HG03159 (cell line): Measurements from ENCODE around the gene DGKG.

Experiments used
- ATAC-seq: cut with Tn5 transposase; IDR thresholded peaks from one replicate; pipeline ENCODE4 v1.9.1; 2021; ENCODE audit warnings: mild to moderate bottlenecking, moderate library complexity; ENCODE audit not compliant: unreplicated experiment

DGKG gene

DNA sequence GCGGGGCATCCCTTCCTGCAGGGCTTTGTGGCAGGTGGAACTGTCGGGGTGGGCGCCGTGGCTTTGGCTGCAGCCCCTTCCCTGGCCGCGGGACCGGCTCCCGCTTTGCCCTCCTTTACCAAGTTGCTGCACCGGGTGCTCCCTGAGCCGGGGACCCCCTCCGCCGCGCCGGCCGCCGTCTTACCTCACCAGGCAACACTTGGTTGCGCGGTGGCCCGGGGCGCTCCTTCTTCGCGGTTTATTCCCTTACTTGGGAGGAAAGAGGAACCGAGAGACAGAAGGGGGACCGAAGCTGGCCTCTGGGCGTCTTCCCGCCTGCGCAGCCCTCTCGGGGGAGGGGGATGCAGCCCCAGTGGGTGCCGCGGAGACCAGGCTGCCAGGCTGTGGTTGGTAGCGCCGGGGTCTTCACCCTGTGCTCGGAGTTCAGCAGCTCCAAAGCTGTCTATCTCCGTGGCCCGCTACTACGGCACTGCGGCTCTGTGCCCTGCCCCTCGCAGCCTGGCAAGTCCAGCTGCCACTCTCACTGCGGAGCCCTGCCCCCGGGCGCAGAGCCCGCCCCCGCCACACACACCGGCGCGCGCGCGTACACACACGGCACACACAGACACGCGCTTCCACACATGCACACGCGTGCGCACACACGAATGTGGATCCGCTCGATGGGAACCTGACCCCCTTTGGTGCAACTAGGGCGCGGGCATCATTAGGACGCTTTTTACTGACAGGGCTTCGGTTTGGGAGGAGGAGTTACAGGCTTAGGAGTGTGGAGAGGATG is at the start of gene DGKG:
DGKG (minus strand) TSS at position 473 of the 775 bp plus-strand sequence. CDS start 41,775 bp downstream, outside the sequence.
- peak; percentile 67 for ATAC-seq

DNA sequence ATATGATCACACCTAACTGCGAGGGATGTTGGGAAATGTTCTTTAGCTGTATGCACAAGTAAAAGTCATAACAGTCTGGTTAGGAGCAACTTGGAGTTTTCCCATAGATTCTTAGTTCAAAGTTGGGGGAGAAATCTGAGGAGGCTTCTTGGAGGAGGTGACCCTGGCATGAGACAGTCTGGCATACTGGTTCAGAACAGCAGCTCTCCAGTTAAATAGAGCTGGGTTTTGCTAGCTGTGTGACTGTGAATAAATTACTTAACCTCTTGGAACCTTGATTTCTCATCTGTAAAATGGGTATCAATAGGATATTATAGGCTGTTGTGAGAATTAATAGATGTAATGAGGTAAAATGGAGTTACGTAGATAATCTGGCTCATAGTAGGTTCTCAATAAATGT is 49.1 kb upstream of the DGKG start:
- ATAC-seq: no peak

DNA sequence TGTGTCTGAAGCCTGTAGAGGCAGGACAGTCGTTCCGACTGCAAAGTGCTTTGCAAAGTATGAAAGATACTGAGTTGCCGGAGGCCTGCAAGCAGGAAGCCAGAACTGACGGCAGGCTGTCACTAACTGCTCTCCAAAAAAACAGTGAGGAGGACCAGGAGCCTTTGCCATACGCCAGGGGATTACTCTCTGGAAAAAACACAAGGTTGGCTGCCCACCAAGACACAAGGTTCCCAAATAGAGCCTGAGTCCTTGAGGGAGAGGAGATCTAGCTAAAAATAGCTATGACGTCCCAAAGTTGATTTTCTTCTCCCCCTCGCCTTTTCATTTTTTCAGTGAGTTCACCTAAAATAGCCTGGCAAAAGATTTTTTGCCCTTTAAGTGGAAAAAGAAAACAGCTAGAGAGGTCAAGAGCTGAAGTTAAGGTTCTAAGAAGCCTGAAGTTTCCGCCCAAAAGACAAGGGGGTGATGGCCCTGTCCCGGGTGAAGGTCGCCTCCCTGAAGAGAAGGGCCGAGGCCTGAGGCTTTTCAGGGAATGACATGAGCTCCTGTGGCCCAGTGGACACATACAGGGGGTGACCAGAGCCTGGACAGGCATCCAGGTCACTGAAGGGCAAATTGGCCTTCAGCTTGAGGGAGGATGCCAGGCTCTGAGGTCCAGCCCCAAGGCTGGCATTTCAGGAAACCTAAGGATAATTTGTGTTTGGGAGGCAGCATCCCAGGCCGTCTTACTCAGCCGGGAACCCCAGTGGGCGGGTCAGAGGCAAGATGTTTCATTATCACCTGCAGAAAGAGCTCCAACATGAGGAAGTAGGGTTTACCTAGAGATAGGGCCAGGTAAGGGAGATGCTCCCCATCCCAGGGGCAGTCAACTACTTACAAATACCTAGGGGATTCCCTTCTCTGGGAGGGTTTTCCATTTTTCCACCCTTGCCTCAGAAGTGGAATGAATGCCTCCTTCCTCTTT is 44.9 kb upstream of the DGKG start:
- no peak for ATAC-seq

DNA sequence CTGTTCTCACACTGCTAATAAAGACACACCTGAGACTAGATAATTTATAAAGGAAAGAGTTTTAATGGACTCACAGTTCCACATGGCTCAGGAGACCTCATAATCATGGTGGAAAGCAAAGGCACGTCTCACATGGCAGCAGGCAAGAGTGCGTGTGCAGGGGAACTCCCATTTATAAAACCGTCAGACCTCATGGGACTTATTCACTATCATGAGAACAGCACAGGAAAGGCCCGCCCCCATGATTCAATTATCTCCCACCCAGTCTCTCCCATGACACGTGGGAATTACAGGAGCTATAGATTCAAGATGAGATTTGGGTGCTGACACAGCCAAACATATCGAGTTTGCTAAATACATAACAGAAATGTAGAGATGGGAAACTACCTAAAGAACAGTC is 39.5 kb upstream of the DGKG start:
- ATAC-seq: no peak

DNA sequence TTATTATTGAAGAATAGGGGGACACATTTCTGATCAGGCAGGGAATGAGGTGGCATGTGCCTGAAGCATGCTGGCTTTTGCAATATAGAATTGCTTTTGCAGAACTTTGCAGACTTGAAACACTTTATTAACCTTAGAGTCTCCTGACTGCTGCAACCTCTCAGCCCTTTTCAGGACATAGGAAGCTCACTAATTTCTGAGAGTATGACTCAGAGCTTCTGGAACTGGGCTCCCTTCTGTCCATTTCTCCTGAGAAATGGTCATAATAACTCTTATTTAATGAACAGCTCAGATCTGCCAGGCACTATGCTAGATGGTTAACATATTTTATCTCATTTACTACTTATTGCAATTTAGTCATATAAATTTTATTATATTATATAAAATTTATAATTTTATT is 38.6 kb upstream of the DGKG start:
- no peak for ATAC-seq

DNA sequence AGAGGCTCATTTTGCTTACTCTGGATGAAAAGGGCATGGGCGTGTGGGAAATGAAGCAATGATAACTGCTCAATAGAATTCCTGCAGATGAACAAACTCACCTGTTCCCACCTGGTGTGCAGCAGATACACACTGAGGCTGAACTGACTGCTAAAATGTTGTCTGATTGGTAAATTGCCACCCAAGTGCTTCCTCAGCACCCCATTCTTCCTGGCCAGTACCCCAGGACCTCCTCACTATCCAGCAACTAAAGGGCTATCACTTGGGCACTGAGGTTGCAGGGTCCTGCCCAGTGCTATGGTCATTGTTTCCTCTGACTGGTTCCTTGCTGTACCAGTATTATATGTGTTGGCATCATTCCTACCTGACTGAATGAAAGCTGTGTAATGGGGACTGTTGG is 38.0 kb upstream of the DGKG start:
- no peak for ATAC-seq

DNA sequence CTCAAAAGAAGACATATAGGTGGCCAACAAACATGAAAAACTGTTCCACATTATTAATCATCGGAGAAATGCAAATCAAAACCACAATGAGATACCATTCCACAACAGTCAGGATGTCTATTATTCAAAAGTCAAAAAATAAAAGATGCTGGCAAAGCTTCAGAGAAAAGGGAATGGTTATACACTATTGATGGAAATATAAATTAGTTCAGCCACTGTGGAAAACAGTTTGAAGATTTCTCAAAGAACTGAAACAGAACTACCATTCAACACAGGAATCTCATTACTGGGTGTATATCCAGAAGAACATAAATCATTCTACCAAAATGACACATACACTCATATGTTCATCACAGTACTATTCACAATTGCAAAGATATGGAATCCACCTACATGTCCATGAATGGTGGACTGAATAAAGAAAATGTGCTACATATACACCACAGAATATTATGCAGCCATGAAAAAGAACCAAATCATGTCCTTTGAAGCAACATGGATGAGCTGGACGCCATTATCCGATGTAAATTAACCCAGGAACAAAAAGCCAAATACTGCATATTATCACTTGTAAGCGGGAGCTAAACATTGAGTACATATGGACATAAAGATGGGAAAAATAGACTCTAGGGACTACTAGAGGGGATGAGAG is 32.7 kb upstream of the DGKG start:
- no peak for ATAC-seq

DNA sequence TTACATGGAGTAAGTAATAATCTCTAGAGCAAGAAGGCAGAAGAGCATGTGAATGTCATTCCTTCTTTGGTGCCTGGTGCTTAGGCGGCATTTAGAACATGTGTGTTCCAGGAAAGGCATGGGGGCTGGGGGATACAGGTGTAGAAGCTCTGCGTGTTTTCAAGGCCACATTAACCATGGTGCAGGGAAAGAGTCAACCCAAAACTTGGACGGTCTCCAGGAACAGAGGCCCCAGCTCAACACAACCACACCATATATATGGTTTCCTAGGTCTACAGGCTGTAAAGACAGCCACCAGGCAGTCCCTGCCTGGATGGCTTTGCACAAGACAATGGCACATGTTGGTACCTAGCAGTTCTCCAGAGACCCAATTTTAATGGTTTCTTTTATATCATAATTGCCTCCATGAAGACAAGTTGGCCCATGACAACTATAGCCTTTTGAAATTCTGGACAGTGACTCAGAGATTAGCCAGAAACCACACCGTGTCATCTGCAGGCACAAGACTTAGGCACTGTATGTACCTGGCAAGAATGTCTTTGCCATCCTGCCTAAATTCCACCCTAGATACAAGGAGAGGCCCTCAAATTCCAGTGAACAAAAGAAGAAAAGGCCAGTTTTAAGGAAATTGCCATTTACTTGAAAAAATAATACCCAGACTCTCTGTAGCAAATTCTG is 25.0 kb upstream of the DGKG start:
- no peak for ATAC-seq

DNA sequence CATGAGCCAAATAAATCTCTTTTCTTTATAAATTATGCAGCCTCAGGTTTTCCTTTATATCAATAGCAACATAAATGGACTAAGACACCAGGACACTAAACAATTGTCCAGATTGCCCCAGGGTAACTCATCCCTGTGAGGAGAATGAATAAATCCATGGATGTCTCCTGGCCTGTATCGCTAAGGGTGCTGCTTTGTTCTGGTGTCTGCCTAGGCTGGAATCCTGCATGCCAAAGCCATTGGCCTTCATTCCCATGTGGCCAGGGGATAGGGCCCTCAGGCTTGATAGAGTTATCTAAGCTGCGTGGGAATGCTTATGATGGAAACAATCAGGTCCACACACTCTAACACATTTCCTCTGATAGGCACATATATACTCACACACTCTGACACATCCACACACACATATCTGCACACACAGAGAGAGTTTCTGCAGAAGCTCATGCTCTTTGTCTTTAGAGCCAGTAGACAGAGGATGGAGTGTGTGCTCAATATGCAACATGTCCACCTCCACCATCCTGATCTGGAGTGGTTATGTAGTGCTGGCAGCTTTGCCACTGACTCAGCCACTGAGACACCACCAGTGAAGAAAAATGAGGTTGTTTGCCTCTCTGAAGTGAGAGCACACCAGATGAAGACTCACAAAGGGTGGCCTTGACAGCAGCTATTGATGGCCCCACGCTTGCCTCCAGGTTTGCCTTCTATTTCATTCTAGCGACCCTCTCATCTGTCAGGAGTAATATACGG is 24.0 kb upstream of the DGKG start:
- ATAC-seq: no peak

DNA sequence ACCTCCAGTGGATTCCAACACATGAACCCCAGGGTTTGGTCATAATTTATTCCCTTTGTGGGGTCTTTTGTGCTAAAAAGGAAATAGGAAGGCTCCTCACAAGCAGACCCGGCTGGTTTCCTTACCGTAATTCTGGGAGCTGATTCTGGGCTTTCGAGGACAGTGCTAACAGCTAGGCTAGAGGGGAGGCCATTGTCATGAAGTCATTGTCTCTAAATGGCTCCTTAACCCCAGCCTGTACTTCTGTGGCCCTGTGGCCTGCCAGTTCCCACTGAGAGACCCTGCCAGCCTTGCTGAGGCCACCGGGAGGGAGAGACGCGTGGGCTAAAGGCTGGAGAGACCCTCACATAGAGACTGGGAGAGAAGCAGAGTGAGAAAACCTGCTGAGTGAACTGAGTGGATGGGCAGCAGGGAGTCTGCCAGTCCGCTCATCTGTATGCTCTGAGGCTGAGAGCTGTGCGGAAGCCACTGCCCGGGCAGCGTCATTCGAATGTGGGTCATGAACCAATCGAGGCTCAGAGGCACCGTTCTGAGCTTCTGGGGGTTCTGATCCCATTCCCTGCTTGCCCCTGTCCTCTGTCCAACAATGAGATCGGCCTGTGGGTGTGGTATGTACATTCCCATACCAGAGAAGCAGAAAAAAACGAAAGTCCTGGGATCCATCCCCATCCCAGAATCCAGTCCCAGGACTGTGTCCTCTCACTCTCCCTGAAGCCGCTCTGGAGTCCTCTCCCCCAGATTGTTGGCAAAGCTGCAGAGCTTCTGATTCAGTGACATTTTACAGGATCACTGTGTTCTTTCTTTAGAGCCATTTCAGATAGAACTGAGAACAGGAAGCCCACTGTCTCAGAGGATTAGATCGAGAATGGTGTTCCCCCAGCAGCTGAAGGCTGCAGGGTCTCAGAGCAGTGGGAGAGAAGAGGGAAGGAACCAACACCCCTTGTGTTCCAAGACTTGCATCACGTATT is 21.3 kb upstream of the DGKG start:
- no peak for ATAC-seq

DNA sequence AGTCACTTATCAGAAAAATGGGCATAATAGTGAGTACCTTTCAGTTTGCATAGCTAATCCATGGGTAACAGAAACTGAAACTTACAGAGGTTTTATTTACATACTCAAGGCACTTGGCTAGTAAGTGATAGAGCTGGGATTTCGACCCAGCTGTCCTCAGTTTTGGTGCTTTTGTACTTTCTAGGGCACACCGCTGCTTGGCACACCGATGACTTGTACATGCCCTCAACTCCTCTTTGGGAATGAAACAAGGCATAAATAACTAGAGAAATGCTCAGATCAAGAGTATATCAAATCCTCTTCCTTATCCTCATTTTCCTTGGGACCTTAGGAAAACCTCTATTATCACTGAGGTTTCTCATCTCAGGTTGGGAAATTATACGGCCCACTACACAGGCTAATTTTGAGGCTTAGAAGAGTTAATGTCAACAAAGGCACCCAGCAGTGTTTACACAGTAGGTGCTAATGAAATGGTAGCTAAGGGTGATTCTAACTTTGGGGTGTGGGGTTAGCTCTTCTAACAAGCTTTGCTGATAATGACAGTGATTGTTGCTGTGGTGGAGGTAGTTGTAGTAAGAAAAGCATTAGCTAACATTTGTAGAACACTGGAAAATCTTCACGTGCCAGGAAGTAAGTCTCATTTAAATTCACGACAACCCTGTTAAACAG is 20.3 kb upstream of the DGKG start:
- no peak for ATAC-seq

DNA sequence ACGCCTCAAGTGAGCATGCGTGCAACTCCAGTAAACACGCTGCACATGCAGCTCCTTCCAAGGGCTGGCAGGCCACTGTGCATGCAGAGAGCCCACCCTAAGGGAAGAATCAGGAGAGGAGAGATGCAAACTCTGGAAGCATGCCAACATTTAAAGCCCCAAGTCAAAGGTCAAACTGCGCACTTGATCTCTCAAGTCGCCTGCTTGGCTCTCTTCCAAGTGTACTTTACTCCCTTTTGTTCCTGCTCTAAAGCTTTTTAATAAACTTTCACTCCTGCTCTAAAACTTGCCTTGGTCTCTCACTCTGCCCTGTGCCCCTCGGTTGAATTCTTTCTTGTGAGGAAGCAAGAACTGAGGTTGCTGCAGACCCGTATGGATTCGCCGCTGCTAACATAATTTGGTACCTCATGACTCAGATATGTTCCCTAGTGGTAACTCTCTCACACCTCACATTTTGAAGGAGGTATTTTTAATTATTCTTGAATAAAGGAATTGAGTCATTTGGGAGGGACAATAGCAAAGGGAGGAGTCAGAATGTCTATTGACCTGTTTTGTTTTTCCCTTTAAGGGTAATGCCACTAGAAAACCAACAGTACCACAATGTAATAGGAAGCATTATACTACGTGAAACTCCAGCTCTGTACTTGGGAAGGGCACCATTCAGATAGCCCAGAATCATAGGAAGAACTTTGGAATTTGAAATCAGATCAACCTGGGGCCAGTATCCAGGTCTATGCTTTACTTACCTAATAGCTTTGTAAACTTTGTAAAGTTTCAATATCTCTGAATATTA is 19.6 kb upstream of the DGKG start:
- no peak for ATAC-seq

DNA sequence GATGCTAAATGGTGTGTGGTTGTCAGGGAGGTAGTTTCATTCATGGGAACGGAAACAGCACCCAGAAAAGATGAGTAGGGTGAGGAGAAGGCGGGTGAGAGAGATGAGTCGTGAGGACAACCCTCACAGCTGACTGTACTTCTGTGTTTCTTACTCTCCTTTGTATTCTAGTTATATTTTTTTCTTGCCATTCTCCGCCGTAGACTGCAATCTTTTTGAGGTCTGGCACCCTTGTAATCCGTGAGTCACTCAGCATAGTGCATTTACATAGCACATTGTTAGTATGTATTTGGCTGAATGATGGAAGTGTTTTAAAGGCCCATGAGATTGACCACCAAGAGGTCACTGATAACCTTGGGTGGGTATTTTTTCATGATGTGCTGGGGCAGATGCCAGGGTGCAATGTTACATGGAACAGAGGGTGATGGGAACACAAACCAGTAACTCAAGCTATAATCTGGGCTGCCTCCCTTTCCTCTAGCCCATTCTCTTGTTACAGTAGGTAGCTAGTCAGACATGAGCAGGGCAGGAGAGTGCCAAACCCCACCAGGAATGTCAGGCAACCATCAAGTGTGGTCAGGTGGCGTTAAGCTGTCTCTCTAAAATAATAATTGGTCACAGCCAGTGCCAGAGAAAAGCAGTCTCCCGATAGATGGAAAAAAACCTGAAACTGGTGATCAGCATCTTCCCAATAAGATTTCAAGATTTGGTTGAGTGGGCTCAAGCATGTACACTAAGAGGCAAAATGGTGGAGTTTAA is 18.8 kb upstream of the DGKG start:
- ATAC-seq: no peak

DNA sequence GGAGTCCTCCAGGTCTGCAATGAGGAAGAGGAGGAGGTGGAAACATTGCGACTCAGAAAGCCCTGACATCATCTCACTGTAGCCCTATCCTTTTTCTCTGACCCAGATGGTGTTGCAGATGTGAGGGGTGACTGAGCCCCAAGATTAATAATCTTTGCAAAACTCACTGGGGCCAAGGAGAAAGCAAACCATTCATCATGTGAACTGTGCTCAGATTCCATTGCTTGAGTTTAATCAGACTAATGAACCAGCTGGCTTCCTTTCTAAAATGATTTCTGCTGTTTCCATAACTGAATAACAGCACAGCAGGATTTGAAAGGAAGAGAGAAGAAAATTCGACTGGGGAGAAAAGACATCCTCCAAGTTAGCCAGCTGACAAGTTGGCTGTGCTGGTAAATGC is 13.4 kb upstream of the DGKG start:
- no peak for ATAC-seq

DNA sequence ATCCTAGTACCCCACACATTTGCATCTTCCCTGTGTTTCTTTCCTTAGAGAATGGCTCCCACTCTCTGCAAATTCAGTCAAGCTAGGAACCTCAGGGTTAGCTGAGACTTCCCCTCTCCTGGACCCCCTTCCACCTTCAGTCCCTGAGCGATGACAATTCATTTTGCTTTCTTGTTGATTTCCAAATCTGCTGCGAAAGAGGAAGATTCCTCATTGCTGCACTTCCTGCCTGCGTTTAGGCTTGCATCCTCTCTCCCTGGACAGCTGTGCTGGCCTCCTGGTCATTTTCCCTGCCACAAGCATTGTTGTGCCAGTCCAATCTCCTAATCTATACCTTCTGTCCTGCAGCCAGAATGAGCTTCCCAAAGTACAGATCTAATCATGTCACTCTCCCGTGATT is 12.3 kb upstream of the DGKG start:
- ATAC-seq: no peak

DNA sequence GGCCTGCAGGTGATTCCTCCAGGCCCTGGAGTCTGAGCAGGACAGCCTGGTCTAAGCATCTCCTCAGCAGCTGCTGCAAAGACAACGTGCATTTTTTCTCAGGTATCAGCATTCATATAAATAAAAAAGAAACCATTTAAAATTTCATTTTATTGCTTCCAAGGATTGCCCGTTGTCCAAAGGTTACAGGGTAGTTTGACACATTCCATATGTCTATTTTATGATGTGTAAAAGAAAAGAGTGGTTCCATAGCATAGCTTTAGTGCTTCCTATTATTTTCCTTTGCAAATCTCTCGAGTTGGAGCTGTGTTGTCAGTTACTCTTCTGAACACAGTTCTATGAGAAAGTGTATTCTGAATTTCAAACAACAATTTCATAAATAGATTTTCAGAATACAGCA is 7.2 kb upstream of the DGKG start:
- no peak for ATAC-seq

DNA sequence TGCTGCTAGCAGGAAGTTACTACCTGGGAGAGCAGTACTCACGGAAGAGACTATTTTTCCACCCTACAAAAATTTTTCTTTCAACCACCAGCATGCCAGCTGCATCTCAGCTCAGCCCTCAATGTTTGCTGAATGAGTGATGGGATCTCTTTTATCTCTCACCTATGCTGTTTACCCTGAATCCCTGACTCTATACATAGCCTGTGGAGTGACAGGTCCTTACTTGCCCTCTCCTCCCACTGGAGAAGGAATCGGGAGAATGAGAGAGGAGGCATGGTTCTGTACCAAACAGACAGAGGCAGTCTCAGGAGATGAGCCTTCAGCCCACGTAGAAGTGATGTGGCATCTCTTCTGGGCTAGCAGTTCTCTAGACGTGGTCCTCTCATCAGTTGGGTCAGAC is 6.7 kb upstream of the DGKG start:
- ATAC-seq: no peak
